Heart left ventricle (tissue), 13 donors: ENCODE results near the gene CTNNA1.

Experiments
- POLR2A ChIP-seq, 2 donors: fragments of 450-650 bp; IDR thresholded peaks; one replicate each; pipeline ENCODE4 v1.6.1; 2017; ENCODE audit warnings: antibody characterized with exemption in 2 of 2, mild to moderate bottlenecking in 2 of 2, moderate library complexity in 2 of 2
- TF ChIP-seq, protein P1 (sequence below), 12 donors: fragments of 200-600 bp; sonication (generic) in 4 of 12; IDR thresholded peaks; one replicate each; pipeline versions ENCODE4 v1.5.0 to v1.8.0; 2018 to 2022; ENCODE audit warnings: antibody characterized with exemption in 12 of 12, mild to moderate bottlenecking in 5 of 12
- donor health status: ischemic (EF 13 %, LVEDD 7.1; RV severe dilation, severe dysfunction).
- donor health status: DM: no; HTN: yes; CAD: no.
- donor health status: DM: no; HTN: no; CAD: no.
- donor health status: ischemic (EF 25% LVEDD 6.9; RV normal size, moderate dysfunction).
- donor health status: ischemic (EF 25% LVEDD 5.7; RV mildly dilated, moderate dysfunction).
- donor health status: ischemic (EF 35%, LVEDD 5.7; RV mildly dilated, moderate dysfunction).
- donor health status: nonischemic (EF 11% LVEDD 7.7; RV severe dilation, severe dysfunction).
- donor health status: DM: yes; HTN: yes; CAD: no.
- donor health status: PGD.
- donor health status: ischemic (EF 29% LVEDD 5.4; RV normal size, mild dysfunction).
- donor health status: nonischemic (EF 23%, LVEDD 6.1; RV moderate dilation, normal function).

- TF ChIP-seq, protein P1, sequence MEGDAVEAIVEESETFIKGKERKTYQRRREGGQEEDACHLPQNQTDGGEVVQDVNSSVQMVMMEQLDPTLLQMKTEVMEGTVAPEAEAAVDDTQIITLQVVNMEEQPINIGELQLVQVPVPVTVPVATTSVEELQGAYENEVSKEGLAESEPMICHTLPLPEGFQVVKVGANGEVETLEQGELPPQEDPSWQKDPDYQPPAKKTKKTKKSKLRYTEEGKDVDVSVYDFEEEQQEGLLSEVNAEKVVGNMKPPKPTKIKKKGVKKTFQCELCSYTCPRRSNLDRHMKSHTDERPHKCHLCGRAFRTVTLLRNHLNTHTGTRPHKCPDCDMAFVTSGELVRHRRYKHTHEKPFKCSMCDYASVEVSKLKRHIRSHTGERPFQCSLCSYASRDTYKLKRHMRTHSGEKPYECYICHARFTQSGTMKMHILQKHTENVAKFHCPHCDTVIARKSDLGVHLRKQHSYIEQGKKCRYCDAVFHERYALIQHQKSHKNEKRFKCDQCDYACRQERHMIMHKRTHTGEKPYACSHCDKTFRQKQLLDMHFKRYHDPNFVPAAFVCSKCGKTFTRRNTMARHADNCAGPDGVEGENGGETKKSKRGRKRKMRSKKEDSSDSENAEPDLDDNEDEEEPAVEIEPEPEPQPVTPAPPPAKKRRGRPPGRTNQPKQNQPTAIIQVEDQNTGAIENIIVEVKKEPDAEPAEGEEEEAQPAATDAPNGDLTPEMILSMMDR (IDR thresholded peaks at IDR 0.05): no peak
- no peak for TF ChIP-seq POLR2A (IDR thresholded peaks at IDR 0.05)
These were observed 51.9 kb downstream of the CTNNA1 start for GRCh38 chr5:138805096-138805495.
